BLaER1 (cell line): ENCODE measurements around the gene AMDHD1.
"Not testable (repeated sequence)": the region's sequence is repeated elsewhere in the genome, so short reads cannot be mapped to it uniquely, and the experiment has no call there.

Source experiments
- H3K27ac ChIP-seq: shearing (Covaris generic); formaldehyde crosslinking; 2 replicates; pipeline ENCODE4 v1.8.1; 2022
- H3K27me3 ChIP-seq: shearing (Covaris generic); formaldehyde crosslinking; 2 replicates; pipeline ENCODE4 v1.8.1; 2022
- H3K36me3 ChIP-seq: shearing (Covaris generic); formaldehyde crosslinking; 2 replicates; pipeline ENCODE4 v1.8.1; 2022
- H3K4me1 ChIP-seq: shearing (Covaris generic); formaldehyde crosslinking; 2 replicates; pipeline ENCODE4 v1.8.1; 2022
- H3K4me2 ChIP-seq: shearing (Covaris generic); formaldehyde crosslinking; 2 replicates; pipeline ENCODE4 v1.8.1; 2022
- H3K4me3 ChIP-seq: shearing (Covaris generic); formaldehyde crosslinking; 2 replicates; pipeline ENCODE4 v1.8.1; 2022
- H3K9ac ChIP-seq: shearing (Covaris generic); formaldehyde crosslinking; 2 replicates; pipeline ENCODE4 v1.8.1; 2022
- H3K9me3 ChIP-seq: shearing (Covaris generic); formaldehyde crosslinking; 2 replicates; pipeline ENCODE4 v1.8.1; 2022
- H4K20me1 ChIP-seq: shearing (Covaris generic); formaldehyde crosslinking; 2 replicates; pipeline ENCODE4 v1.8.1; 2022
- Cebpa-rat ChIP-seq: shearing (Covaris generic); IDR thresholded peaks from 2 replicates; pipeline ENCODE4 v1.8.1; 2022

AMDHD1 gene

GRCh38 chr12:95962222-95962621 is 19.1 kb downstream of the AMDHD1 start:
- Histone ChIP-seq H3K27ac (no peak overlapping the region), H3K4me1 (0 out of 2 replicates have a peak, but pooled peaks cover 5% of the 10 kb centered on the region), H3K4me2 (no peak overlapping the region), H3K36me3 (no peaks in the 10 kb centered on the region), H4K20me1 (no peaks in the 10 kb centered on the region), H3K9ac (no peak overlapping the region), H3K27me3 (no peaks in the 10 kb centered on the region), H3K4me3 (no peak overlapping the region), H3K9me3 (no peaks in the 10 kb centered on the region)
- no peak for TF ChIP-seq Cebpa-rat

GRCh38 chr12:95963096-95963495 is 20.0 kb downstream of the AMDHD1 start:
- H3K9ac ChIP-seq = no peak overlapping the region
- no peaks in the 10 kb centered on the region for H4K20me1 ChIP-seq
- H3K27ac ChIP-seq = no peak overlapping the region
- H3K9me3 ChIP-seq = no peaks in the 10 kb centered on the region
- H3K4me1 ChIP-seq = 0 out of 2 replicates have a peak, but pooled peaks cover 5% of the 10 kb centered on the region
- TF ChIP-seq Cebpa-rat = no peak
- no peaks in the 10 kb centered on the region for H3K36me3 ChIP-seq
- no peaks in the 10 kb centered on the region for H3K27me3 ChIP-seq
- no peak overlapping the region for H3K4me3 ChIP-seq
- H3K4me2 ChIP-seq = no peak overlapping the region

- Histone ChIP-seq H3K4me3 (no peak overlapping the region), H3K27me3 (no peaks in the 10 kb centered on the region), H3K36me3 (no peaks in the 10 kb centered on the region), H4K20me1 (no peaks in the 10 kb centered on the region), H3K4me2 (no peak overlapping the region), H3K9me3 (no peaks in the 10 kb centered on the region), H3K9ac (no peak overlapping the region), H3K4me1 (0 out of 2 replicates have a peak, but pooled peaks cover 5% of the 10 kb centered on the region), H3K27ac (no peak overlapping the region)
- no peak for TF ChIP-seq Cebpa-rat
Measured at GRCh38 chr12:95966287-95966870, 23.2 kb downstream of the AMDHD1 start.

GRCh38 chr12:95967301-95967700 is 24.2 kb downstream of the AMDHD1 start:
- TF ChIP-seq Cebpa-rat = no peak

GRCh38 chr12:95969116-95969515 is 26.0 kb downstream of the AMDHD1 start:
- H3K4me1 ChIP-seq = not testable (repeated sequence)

More at GRCh38 chr12:95967301-95967700, 24.2 kb downstream of the AMDHD1 start:
- no peak overlapping the region for H3K4me2 ChIP-seq
- no peaks in the 10 kb centered on the region for H3K9me3 ChIP-seq
- 0 out of 2 replicates have a peak, but pooled peaks cover 5% of the 10 kb centered on the region for H3K4me1 ChIP-seq
- no peak overlapping the region for H3K4me3 ChIP-seq
- no peaks in the 10 kb centered on the region for H3K36me3 ChIP-seq
- no peaks in the 10 kb centered on the region for H3K27me3 ChIP-seq
- no peak overlapping the region for H3K9ac ChIP-seq
- no peak overlapping the region for H3K27ac ChIP-seq
- no peaks in the 10 kb centered on the region for H4K20me1 ChIP-seq

GRCh38 chr12:95970905-95971304 is 27.8 kb downstream of the AMDHD1 start:
- no peaks in the 10 kb centered on the region for H3K4me1 ChIP-seq
- no peak overlapping the region for H3K4me2 ChIP-seq
- H4K20me1 ChIP-seq = no peaks in the 10 kb centered on the region
- H3K9me3 ChIP-seq = no peaks in the 10 kb centered on the region
- H3K36me3 ChIP-seq = no peaks in the 10 kb centered on the region
- H3K27me3 ChIP-seq = no peaks in the 10 kb centered on the region
- no peak overlapping the region for H3K4me3 ChIP-seq
- no peak overlapping the region for H3K9ac ChIP-seq
- TF ChIP-seq Cebpa-rat = no peak
- H3K27ac ChIP-seq = no peak overlapping the region

More at GRCh38 chr12:95969116-95969515, 26.0 kb downstream of the AMDHD1 start:
- not testable (repeated sequence) for H3K4me2 ChIP-seq, H3K4me3 ChIP-seq, H3K9ac ChIP-seq, H4K20me1 ChIP-seq, H3K27ac ChIP-seq, H3K27me3 ChIP-seq, H3K9me3 ChIP-seq, H3K36me3 ChIP-seq

- Histone ChIP-seq H3K27me3 (no peaks in the 10 kb centered on the region), H3K27ac (no peak overlapping the region), H3K4me2 (no peak overlapping the region), H3K9me3 (no peaks in the 10 kb centered on the region), H3K4me3 (no peak overlapping the region), H4K20me1 (no peaks in the 10 kb centered on the region), H3K4me1 (no peaks in the 10 kb centered on the region), H3K36me3 (no peaks in the 10 kb centered on the region), H3K9ac (no peak overlapping the region)
- no peak for TF ChIP-seq Cebpa-rat
Measured at GRCh38 chr12:95972832-95973456, 29.8 kb downstream of the AMDHD1 start.

- no peaks in the 10 kb centered on the region for H4K20me1 ChIP-seq
- no peak overlapping the region for H3K27ac ChIP-seq
- H3K9me3 ChIP-seq = no peaks in the 10 kb centered on the region
- no peaks in the 10 kb centered on the region for H3K27me3 ChIP-seq
- H3K9ac ChIP-seq = no peak overlapping the region
- H3K36me3 ChIP-seq = no peaks in the 10 kb centered on the region
- no peak overlapping the region for H3K4me3 ChIP-seq
- no peak for TF ChIP-seq Cebpa-rat
- H3K4me1 ChIP-seq = no peaks in the 10 kb centered on the region
- H3K4me2 ChIP-seq = no peak overlapping the region
Measured at GRCh38 chr12:95974358-95974757, 31.2 kb downstream of the AMDHD1 start.

GRCh38 chr12:95975491-95975890 is 32.4 kb downstream of the AMDHD1 start:
- Histone ChIP-seq H4K20me1 (no peaks in the 10 kb centered on the region), H3K4me3 (no peak overlapping the region), H3K9me3 (no peaks in the 10 kb centered on the region), H3K4me1 (no peaks in the 10 kb centered on the region), H3K27ac (no peak overlapping the region), H3K9ac (no peak overlapping the region), H3K4me2 (no peak overlapping the region), H3K27me3 (no peaks in the 10 kb centered on the region), H3K36me3 (no peaks in the 10 kb centered on the region)
- no peak for TF ChIP-seq Cebpa-rat

GRCh38 chr12:95976416-95976832 is 33.3 kb downstream of the AMDHD1 start:
- Histone ChIP-seq H4K20me1 (no peaks in the 10 kb centered on the region), H3K4me1 (no peaks in the 10 kb centered on the region), H3K4me3 (no peak overlapping the region), H3K9me3 (no peaks in the 10 kb centered on the region), H3K4me2 (no peak overlapping the region), H3K27me3 (no peaks in the 10 kb centered on the region), H3K36me3 (no peaks in the 10 kb centered on the region), H3K9ac (no peak overlapping the region), H3K27ac (no peak overlapping the region)
- no peak for TF ChIP-seq Cebpa-rat
